Natural killer cell (primary cell): ENCODE results near the gene NUCB1. TPM values are rescaled to one million over a fixed set of nuclear protein-coding genes. Genes with fewer than 3 reads are reported as not detected.
A peak's percentile ranks its signal among the peaks of the same experiment; 100 is the strongest.
"Not testable (repeated sequence)": the region's sequence is repeated elsewhere in the genome, so short reads cannot be mapped to it uniquely, and the experiment has no call there.

Source experiments
- ATAC-seq, 3 donors: fragments of 150-1000 bp in 2 of 3; fragments of 200-7000 bp in 1 of 3; cut with Tn5 transposase; 1 replicate in 1 of 3; 2 replicates in 2 of 3; pipeline ENCODE4 v1.10.0; 2021; ENCODE audit warnings: mild to moderate bottlenecking in 2 of 3, moderate library complexity in 2 of 3
- DNase-seq, 2 donors: peaks; one replicate each; pipeline versions ENCODE4 v3.0.0 to v3.0.0-alpha.2; 2013 to 2021; ENCODE audit warnings: mixed read lengths in 1 of 2
- H3K27ac ChIP-seq: one replicate; pipeline ENCODE4 v1.5.1; 2013; ENCODE audit warnings: mild to moderate bottlenecking, low read length
- H3K27me3 ChIP-seq: one replicate; pipeline ENCODE4 v1.6.1; 2013; ENCODE audit warnings: low read length; ENCODE audit not compliant: control insufficient read depth, insufficient read depth
- H3K36me3 ChIP-seq: one replicate; pipeline ENCODE4 v1.6.1; 2013; ENCODE audit warnings: low read length; ENCODE audit not compliant: control insufficient read depth, insufficient read depth
- H3K4me1 ChIP-seq: one replicate; pipeline ENCODE4 v1.6.1; 2013; ENCODE audit warnings: low read length; ENCODE audit not compliant: control insufficient read depth, insufficient read depth
- H3K4me3 ChIP-seq: one replicate; pipeline ENCODE4 v1.5.1; 2013; ENCODE audit warnings: low read length
- H3K9me3 ChIP-seq: one replicate; pipeline ENCODE4 v1.6.1; 2013; ENCODE audit warnings: low read length; ENCODE audit not compliant: control insufficient read depth, insufficient read depth
- H3K27ac Mint-ChIP-seq, 2 donors: one replicate each; pipeline ENCODE4 v1.8.0; 2022; ENCODE audit warnings: mild to moderate bottlenecking in 2 of 2, mixed read lengths in 2 of 2, moderate library complexity in 1 of 2
- H3K27me3 Mint-ChIP-seq, 2 donors: one replicate each; pipeline ENCODE4 v1.8.0; 2022; ENCODE audit warnings: low read depth in 2 of 2, mixed read lengths in 2 of 2
- H3K36me3 Mint-ChIP-seq: one replicate; pipeline ENCODE4 v1.8.0; 2022; ENCODE audit warnings: mixed read lengths
- H3K4me1 Mint-ChIP-seq, 2 donors: one replicate each; pipeline ENCODE4 v1.8.0; 2022; ENCODE audit warnings: mixed read lengths in 2 of 2
- H3K4me3 Mint-ChIP-seq: one replicate; pipeline ENCODE4 v1.8.0; 2022; ENCODE audit warnings: mild to moderate bottlenecking, moderate library complexity, mixed read lengths
- H3K9me3 Mint-ChIP-seq, 2 donors: one replicate each; pipeline ENCODE4 v1.8.0; 2022; ENCODE audit warnings: mixed read lengths in 2 of 2
- CTCF ChIP-seq: fragments of 200-600 bp; IDR thresholded peaks from one replicate; pipeline ENCODE4 v1.8.0; 2022; ENCODE audit warnings: antibody characterized with exemption
- WGBS: methylation state at CpG from one replicate; pipeline ENCODE4 v1.1.7; 2013; ENCODE audit warnings: missing lambda C conversion rate; ENCODE audit not compliant: insufficient coverage; 5-methylcytosine and 5-hydroxymethylcytosine counted together
- intact Hi-C: fragments of 100-400 bp; cut with micrococcal nuclease; formaldehyde crosslinking; loops from one replicate; pipeline ENCODE4 v1.14.2; 2022
- total RNA-seq, 4 donors: library from RNA; stranded (reverse); fragments of 120-200 nt in 1 of 4; gene quantifications; one replicate each; pipeline versions ENCODE4 v1.2.3 to v1.2.4, GENCODE V29; 2013 to 2022

NUCB1 gene
- total RNA-seq, 3 donors from 2014 or later (not counting 1 experiment from before 2014, with no cell fraction given) = 163 to 192 (median 171) TPM

DNA sequence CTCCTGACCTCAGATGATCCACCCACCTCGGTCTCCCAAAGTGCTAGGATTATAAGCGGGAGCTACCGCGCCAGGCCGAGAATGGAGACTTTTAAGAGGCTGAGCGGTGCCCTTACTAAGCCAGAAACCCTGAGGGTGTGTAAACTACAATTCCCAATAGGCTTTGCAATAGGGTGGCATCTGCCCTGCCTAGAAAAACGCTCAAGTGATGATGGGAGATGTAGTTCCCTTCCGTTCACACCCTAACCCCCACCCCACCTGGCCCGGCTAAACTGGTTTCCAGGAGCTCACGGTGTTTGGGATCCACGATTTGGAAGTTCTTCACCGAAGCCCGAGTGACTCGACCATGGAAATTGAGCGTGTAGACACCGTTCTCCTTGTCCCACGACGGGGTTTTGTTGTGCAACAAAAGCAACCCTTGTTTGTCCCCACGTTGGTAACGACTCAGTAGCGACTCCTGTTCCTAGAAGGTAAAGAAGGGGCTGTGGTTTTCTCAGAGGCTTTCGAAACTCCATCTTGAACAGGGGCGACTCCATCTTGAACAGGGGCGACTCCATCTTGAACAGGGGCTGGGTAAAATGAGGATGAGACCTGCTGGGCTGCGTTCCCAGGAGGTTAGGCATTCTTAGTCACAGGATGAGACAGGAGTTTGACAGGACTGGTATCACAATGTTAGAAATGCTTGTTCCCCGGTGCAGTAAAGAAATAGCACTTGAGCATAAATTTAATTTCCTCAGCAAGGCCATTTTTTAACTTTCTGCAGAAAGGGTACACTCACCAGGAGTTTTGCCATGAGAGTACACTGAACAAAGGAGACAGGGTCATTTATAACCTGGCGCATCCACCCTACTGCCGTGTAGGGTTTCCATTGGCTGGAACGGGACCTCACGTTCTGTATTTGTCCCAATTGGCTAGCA, 18.1 kb upstream of the NUCB1 start:
- Mint-ChIP-seq H3K9me3 (no peaks in the 10 kb centered on the region), H3K36me3 (no peaks in the 10 kb centered on the region), H3K4me3 (peak overlapping the region; percentile 59), H3K27me3 (no peaks in the 10 kb centered on the region), H3K4me1 (peaks cover 0 to 5% of the 10 kb centered on the region in 2 donors), H3K27ac (peak overlapping the region; percentile 1 to 82)
- ATAC-seq (peak; percentile 21 to 57 (median 42)), DNase-seq (peak; percentile 39 to 63)
- H3K4me1 ChIP-seq = no peaks in the 10 kb centered on the region
- H3K27me3 ChIP-seq = no peaks in the 10 kb centered on the region
- 85% methylated on average over 30 of the region's 30 CpGs for WGBS
- intact Hi-C loops = no loop called here
- H3K4me3 ChIP-seq = no peak overlapping the region
- H3K9me3 ChIP-seq = no peaks in the 10 kb centered on the region
- H3K36me3 ChIP-seq = peaks cover 7% of the 10 kb centered on the region
- H3K27ac ChIP-seq = no peak overlapping the region
- no peak for TF ChIP-seq CTCF

GRCh38 chr19:48883726-48884125, 16.4 kb upstream of the NUCB1 start:
- Histone ChIP-seq H3K4me3 (no peak overlapping the region), H3K27me3 (no peaks in the 10 kb centered on the region), H3K9me3 (no peaks in the 10 kb centered on the region), H3K36me3 (peaks cover under 1% of the 10 kb centered on the region), H3K27ac (no peak overlapping the region), H3K4me1 (no peaks in the 10 kb centered on the region)
- ATAC-seq (peak in 1 of 3 donors; percentile 1), DNase-seq (no peak)
- Mint-ChIP-seq H3K36me3 (no peaks in the 10 kb centered on the region), H3K27ac (peak overlapping the region in 1 of 2 donors; percentile 82), H3K9me3 (no peaks in the 10 kb centered on the region), H3K27me3 (no peaks in the 10 kb centered on the region), H3K4me1 (no peaks in the 10 kb centered on the region), H3K4me3 (peak overlapping the region; percentile 13)
- intact Hi-C loops = no loop called here
- 93% methylated on average over 6 of the region's 7 CpGs for WGBS
- TF ChIP-seq CTCF = no peak

DNA sequence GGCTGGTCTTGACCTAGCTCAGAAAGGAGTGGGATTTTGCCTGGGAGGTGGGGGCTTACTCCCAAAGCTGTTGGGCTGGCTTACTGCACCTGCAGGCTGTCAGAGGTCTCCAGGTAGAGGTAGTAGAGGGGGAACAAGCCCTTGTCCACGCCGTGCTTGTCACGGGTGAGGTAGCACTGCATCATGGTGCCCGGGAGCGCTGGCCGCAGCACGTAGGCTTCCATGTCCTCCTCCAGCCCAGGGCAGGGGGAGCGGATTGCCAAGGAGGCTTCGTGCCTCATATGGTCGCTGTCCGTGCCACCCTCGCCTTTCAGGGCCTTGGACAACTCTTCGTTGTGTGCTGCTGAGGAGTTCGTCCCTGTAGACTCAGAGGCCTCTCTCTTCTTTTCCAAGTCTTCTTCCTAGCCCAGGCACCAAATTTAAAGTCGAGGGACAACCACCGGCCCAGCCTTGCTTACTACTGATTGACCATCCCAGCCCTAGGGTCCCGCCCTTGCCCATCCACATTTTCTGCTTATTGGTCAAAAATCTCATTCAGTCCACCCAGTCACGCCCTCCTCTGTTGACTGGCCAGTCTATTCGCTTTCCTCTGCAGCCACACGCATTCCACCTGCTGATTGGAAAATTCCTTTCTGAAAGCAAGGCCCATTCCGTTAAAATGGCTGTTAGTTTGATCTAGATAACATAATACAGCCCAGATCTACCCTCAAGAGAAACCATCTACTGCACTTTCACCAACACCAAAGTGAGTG, 12.1 kb upstream of the NUCB1 start:
- 95% methylated on average over 21 of the region's 21 CpGs for WGBS
- DNase-seq (no peak), ATAC-seq (no peak)
- H3K4me1 Mint-ChIP-seq = no peaks in the 10 kb centered on the region
- no peak overlapping the region for H3K27ac ChIP-seq
- H3K9me3 ChIP-seq = no peaks in the 10 kb centered on the region
- H3K27me3 Mint-ChIP-seq = peaks cover 11 to 12% of the 10 kb centered on the region in 2 donors
- H3K4me3 ChIP-seq = no peak overlapping the region
- H3K27ac Mint-ChIP-seq = no peak overlapping the region
- no peaks in the 10 kb centered on the region for H3K27me3 ChIP-seq
- no peak for TF ChIP-seq CTCF
- H3K36me3 Mint-ChIP-seq = no peaks in the 10 kb centered on the region
- intact Hi-C loops = no loop called here
- no peak overlapping the region for H3K4me3 Mint-ChIP-seq
- no peaks in the 10 kb centered on the region for H3K36me3 ChIP-seq
- no peaks in the 10 kb centered on the region for H3K9me3 Mint-ChIP-seq
- no peaks in the 10 kb centered on the region for H3K4me1 ChIP-seq

DNA sequence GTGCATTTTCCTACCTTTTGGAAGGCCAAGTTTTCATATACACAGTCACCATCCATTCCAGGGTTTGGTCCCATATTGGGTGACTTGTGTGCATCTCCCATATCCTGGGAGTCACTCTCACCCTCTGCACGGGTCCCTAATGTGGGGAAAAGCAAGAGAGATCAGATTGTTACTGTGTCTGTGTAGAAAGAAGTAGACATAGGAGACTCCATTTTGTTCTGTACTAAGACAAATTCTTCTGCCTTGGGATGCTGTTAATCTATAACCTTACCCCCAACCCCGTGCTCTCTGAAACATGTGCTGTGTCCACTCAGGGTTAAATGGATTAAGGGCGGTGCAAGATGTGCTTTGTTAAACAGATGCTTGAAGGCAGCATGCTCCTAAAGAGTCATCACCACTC, 10.6 kb upstream of the NUCB1 start:
- ATAC-seq, H3K36me3 Mint-ChIP-seq, H3K27ac ChIP-seq, H3K27me3 ChIP-seq, H3K4me1 Mint-ChIP-seq, H3K4me3 ChIP-seq, H3K9me3 ChIP-seq, H3K4me1 ChIP-seq, DNase-seq, H3K4me3 Mint-ChIP-seq, intact Hi-C loops, H3K27ac Mint-ChIP-seq, H3K36me3 ChIP-seq, H3K9me3 Mint-ChIP-seq: not testable (repeated sequence)
- WGBS = no CpG with 5 or more reads among the region's 3 CpGs
- peaks cover 18 to 19% of the 10 kb centered on the region in 2 donors for H3K27me3 Mint-ChIP-seq
